Amygdala (tissue), 56 donors: ENCODE results near the gene CDH1.

Experiments used
- DNase-seq, 56 donors: peaks; one replicate each; lab custom pipeline; 2025; lab: John Stamatoyannopoulos, UW

CDH1 gene

DNA sequence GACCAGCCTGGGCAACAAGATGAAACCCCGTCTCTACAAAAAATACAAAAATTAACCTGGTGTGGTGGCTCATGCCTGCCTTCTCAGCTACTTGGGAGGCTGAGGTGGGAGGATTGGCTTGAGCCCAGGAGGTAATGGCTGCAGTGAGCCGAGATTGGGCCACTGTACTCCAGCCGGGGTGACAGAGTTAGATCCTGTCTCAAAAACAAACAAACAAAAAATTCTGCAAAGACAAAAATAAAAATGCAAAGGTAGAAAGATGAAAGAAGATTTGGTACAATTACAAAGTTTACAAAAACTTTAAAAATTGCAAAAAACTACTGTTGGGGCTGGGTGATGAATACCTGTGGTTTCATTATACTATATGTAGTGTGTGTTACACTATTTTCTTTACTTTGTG is 5.5 kb upstream of the CDH1 start:
- DNase-seq, result no peak

DNA sequence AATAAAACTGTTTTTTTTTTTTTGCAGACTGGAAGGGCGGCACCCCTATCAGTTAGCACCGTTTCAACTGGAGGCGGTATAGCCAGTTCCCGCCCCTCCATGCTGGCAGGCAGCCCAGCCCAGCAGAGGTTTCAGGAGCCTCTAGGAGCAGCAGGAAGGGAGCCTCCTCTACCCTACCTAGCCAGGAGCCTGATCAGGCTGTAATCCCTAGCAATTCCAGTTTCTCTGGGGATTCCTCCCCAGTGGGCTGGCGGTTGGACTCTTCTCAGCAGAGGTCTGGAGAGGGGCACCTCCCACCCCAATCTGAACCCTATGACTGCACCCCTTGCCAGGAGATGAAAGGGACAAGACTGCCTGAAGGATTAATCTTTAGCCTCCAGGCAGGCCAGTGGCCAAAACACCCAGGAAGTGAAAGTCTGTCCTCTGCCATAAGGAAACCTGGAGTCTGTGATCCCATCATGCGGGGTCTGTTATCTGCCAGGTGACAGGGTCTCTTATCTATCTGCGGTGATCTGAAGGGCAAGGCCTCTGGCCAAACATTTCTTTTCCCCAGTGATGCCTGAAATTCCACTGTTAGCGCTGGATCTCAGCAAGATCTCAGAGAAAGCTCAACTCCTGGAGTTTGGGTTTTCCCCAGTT is 4.9 kb upstream of the CDH1 start:
- DNase-seq, result no peak

DNA sequence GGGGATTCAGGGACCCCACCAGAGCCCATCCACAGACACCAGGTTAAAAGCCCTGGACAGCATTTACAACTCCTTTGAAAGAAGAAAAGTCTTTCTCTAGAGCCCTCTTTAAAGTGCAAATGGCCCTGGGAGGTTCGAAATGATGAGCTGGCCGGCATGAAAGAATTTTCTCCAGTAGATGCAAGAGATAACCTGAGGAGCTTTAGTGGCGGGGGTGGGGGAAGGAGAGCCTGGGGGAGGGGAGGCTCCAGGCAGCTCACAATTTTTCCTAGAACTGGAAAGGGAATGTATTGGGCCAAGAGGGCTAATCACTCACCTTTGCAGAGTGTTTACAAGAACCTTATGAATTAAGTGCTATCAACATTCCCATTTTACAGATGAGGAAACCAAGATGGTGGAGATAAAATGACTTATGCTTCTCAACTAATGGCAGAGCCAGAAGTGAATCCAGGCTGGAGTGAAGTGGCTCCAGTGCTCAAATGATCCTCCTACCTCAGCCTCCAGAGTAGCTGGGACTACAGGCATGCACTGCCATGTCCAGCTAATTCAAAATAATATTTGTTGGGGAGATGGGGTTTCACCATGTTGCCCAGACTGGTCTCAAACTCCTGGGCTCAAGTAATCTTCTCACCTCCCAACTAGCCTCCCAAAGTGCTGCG is 4.2 kb upstream of the CDH1 start:
- no peak for DNase-seq

DNA sequence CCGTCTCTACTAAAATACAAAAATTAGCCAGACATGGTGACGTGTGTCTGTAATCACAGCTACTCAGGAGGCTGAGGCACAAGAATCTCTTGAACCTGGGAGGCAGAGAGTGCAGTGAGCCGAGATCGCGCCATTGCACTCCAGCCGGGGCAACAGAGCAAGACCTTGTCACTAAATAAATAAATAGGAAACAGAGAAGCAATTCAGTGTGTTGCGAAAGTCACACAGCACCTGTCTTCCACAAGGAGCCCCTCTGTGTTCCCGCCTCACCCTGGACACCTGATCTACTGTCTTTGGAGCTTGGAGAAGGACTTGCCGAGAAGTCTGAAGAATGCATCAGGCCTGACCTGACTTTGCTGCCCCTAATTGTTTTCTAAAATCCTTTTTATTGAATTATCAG is 3.5 kb upstream of the CDH1 start:
- DNase-seq, result no peak

DNA sequence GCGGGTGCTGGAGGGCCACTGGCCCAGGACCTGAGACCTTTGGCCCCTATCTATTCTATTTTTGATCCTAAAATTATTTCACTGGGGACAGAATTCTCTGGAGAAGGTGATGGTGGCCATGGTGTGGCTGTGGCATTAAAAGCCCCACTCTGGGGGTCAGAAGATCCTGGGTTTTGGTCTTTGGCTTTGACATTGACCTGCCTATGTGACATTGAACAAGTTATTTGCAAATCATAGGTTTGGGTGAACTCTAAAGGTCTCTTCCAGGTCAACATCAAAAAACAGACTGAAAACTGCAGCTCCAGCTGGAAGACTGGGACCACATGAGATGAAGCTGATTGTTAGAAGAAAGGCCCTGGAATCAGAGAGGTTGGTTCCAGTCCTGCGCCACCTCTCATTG is 2.3 kb upstream of the CDH1 start:
- no peak for DNase-seq

DNA sequence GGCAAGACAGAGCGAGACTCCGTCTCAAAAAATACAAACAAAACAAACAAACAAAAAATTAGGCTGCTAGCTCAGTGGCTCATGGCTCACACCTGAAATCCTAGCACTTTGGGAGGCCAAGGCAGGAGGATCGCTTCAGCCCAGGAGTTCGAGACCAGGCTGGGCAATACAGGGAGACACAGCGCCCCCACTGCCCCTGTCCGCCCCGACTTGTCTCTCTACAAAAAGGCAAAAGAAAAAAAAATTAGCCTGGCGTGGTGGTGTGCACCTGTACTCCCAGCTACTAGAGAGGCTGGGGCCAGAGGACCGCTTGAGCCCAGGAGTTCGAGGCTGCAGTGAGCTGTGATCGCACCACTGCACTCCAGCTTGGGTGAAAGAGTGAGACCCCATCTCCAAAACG is 531 bp upstream of the CDH1 start:
- DNase-seq, result no peak

DNA sequence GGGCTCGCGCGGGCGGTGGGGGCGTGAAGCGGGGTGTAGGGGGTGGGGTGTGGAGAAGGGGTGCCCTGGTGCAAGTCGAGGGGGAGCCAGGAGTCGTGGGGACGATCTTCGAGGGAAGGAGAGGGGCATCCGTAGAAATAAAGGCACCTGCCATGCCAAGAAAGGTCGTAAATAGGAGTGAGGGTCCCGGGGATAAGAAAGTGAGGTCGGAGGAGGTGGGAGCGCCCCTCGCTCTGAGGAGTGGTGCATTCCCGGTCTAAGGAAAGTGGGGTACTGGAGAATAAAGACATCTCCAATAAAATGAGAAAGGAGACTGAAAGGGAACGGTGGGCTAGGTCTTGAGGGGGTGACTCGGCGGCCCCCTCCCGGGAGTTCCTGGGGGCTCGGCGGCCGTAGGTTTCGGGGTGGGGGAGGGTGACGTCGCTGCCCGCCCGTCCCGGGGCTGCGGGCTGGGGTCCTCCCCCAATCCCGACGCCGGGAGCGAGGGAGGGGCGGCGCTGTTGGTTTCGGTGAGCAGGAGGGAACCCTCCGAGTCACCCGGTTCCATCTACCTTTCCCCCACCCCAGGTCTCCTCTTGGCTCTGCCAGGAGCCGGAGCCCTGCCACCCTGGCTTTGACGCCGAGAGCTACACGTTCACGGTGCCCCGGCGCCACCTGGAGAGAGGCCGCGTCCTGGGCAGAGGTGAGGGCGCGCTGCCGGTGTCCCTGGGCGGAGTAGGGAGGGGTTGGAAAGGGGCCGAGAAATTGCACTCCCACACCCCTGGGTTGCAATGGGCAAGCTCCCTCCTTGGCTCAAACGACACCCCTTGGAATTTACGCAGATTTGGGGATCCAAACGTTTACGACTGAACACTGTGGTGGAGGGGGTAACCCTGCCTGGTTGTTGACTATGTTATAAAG is 888 bp downstream of the CDH1 start:
- DNase-seq, result peak in 10 of 56 donors; percentile 9 to 44 (median 15)

DNA sequence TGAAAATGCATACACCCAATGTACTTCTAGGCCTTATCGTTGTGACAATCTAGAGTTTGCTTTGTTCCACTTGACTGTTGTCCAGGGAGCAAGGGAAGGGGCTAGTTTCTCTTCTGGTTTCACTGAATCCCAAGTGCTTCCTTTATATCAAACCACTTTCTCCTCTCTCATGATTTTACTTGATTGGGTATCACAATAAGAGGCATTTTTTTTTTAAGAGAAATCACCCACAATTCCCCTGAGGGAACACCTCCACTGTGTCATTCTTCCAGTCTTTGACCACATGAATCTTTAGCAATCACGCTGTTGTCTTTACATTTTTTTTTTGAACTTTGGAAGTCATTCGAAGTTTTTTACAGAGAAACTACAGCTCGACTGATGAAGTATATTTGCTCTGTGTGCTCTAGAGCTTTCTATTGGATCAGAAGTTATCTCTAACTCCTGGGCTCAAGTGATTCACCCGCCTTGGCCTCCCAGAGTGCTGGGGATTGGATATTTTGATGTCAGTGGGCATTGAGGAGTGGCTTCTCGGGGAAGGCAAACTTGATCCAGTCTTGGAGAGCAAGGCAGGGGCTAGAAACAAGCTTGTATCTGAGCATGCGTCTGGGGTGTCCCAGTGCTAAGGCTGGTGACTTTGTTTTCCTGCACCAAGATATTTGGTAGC is 3.0 kb downstream of the CDH1 start:
- no peak for DNase-seq

DNA sequence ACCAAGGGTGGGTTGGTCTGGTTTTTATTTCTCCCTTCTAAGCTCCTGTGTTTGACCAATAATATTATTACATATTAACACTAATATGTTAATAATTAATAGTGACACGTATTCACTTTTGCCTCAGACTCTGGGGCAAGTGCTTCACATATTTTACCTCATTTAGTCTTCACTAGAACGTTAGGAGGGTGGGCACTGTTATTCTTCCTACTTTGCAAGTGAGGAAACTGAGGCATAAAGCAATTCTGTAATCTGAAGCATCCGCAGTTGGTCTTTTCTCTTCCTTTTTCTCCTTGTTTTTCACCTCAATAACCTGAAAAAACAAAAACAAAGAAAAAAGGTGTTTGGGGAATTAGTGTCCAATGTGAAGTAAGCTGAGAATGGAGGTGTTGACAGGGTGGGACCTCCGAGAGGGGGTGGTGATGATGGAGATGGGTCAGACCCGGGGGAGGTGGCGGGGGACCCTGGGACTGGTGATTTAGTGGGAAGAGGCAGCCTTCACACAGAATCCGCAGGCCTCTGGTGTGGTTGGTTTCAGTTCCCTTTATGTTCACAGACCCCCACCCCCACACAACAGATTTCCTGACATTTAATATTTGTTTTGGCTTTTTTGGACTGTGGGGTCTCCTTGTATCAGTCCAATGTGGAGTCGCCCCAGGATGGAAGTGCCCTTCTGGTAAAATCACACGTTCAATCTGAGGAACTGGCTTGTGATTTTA is 3.7 kb downstream of the CDH1 start:
- DNase-seq, result no peak

DNA sequence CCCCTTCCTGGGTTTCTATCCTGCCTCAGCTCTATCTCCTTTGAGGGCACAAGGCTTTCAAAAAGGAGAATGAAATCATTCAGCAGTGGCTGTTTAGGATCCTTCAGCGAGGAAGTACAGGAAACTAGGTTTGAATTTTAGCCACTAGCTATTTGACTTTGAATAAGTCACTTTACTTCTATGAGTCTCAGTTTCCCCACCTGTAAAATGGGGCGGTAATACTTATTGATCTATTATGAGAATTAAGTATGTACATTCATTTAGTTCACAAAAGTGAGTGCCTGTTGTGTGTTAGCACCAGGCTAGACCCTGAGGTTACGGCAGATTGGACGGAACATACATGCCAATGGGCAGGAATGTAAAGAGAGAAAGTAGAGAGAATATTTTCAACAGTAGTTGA is 6.6 kb downstream of the CDH1 start:
- DNase-seq, result no peak

DNA sequence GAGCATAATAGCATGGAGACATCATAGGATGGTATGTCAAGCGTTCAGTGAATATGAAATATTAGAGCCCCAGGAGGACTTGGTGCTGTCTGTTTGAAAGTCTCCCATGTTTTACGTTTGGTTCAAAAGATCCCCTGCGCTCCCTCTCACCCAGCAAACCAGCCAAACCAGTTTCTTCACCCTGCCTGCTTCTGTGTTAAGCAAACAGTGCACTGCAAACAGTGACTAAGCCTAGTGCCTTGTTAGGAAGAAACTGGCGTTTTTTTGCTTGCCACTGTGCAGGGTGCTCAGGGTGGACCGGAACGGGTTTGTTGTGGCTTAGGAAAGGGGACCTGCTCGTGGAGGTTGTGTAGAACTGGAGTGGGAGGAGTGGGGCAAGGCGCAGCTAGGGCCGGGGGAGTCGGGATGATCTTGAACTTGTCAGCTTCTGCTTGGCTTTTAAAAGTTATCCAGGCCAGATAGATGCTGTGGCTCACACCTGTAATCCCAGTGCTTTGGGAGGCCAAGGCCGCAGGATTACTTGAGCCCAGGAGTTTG is 7.7 kb downstream of the CDH1 start:
- DNase-seq, result no peak

DNA sequence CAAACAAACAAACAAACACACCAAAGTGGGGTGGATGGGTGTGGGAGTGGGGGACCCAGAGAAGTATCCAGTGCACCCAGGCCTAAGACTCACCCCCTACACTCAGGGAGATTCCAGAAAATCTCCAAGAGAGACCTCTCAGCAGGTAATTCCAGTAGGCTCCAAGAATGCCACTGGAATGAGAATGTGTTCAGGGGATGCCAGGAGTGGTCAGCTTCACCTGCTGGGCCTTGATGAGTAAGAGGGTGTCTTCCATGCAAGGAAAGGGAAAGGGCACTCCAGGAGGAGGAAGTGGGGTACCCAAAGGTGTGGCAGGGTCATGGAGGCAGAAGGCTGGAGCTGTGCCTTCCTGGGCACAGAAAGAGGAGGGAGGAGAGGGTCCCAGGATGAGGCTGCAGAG is 9.9 kb downstream of the CDH1 start:
- DNase-seq, result no peak

DNA sequence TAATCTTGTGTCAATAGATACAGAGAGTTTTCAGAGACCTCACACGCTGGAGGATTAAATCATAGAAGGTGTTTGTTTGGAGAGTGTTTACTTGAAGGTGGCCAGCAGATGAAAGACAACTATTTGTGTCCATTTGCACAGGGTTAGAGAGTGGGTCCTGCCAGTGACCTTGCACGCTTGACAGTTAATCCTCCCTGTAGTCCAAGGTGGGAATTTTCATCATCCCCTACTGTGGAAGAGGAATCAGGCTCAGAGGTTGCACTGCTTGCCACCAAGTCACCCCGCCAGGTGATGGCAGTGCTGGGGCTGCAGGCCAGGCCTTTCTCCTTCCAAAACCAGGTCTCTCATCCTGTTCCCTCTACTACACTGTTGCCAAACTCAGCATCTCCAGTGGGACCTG is 12.3 kb downstream of the CDH1 start:
- DNase-seq, result no peak

DNA sequence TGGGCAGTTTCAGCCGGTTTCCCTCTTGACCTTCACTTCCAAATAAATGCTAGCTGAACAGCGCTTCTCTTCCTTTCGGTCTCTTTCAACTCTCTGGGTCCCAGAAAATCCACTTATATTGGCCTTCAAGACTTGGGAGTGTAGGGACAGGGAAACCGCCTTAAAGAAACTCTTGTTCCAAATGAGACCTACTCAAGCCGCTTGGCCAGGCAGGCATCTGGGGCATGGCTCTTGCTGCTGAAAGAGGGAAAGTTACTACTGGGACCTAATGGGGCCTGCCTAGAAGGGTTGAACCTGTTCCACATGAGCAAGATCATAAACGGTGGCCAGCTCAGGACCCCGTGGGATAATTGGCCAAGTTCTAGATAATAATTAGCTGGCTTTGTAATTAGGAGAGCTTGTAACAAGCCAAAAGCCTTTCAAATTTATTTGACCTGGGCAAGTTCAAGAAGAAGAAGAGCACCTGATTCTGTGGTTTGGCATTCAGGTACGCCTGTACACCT is 13.2 kb downstream of the CDH1 start:
- no peak for DNase-seq

DNA sequence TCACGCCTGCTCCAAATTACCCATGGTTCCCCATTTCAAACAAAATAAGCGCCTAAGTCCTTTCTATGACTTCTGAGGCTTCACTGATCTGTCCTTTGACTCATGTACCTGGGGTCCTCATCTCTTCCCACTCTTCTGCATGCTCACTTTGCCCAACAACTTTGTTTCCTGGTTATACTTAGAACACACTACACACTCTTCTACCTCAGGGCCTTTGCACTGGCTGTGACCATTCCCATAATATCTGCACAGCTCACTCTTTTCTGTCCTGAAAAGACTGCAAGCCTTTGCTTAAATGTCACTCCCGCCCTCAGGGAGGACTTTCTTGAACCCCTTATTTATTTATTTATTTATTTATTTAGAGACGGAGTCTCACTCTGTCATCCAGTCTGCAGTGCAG is 14.1 kb downstream of the CDH1 start:
- DNase-seq, result no peak

DNA sequence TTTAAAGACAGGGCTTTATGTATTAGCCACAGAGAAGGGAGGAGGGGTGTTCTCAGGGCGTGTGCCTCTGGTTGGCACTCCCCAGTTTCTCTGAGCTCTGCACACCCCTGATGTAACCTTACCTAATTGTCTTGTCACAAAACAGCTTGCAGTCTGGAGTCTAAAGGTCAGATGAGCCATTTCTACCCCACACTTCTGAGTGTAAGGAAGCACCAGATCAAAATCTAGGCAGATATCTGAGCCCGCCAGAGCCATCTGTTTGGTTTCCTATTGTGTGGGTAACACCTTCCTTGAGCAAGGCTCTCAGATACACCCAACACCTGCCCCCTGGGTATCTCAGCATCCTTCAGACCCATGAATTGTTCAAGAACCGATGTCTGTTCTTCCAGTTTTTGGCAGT is 15.5 kb downstream of the CDH1 start:
- DNase-seq, result no peak

DNA sequence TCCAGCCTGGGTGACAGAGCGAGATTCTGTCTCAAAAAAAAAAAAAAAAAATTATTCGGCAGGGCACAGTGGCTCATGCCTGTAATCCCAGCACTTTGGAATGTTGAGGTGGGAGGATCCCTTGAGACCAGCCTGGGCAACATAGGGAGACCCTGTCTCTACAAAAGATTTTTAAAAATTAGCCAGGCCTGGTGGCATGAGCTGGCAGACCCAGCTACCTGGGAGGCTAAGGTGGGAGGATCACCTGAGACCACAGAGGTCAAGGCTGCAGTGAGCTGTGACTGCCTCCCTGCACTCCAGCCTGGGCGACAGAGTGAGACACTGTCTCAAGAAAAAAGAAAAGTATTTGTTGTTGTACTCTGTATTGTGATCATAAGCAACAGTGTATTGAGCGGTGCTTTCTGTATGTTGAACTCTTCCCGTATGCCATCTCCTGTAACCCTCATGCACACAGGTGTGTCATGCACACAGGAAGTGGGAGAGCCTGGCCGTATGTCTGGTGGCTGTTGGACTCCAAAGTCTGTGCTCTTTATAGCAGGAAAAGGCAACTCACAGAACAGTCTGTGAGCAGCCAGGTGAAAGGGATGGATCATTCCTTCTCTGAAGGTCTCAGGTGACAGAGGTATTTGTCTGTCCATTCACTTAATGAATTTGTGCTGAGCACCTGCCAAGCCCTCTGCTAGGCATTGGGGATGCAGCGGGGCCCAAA is 17.1 kb downstream of the CDH1 start:
- no peak for DNase-seq

DNA sequence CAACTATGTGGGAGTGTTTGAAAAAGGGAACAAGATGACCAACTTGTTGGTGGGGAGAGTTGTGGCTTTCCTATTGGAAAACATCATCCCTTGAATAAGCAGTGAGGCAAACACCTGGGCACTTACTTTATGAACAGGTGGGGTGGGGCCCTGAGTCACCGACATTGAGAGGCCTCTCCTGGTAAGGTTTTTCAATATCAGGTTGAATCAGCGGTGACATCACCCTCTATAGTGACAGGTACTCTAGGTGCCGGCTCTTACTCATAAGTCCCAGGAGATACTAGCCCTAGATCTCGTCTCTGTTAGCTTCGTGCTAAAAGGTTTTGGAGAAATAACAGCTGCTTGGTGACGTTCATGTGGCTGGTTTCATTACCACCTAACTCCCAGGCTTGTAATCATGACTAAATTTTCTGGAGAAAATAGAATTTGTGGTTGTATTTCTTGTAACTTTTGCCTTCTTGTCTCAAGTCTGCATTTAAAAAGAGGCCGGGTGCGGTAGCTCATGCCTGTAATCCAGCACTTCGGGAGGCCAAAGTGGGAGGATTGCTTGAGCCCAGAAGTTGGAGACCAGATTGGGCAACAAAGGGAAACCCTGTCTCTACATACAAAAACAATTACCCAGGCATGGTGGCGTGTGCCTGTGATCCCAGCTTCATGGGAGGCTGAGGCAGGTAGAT is 19.3 kb downstream of the CDH1 start:
- DNase-seq, result no peak

DNA sequence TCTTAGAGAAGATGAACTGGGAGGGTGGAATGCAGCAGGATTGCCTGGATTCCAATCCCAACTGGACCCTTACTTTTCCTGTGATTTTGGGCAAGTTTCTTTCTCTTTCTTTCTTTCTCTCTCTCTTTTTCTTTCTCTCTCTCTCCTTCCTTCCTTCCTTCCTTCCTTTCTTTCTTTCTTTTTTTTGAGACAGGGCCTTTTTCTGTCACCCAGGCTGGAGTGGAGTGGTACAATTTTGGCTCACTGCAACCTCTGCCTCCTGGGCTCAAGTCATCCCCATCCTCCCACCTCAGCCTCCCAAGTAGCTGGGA is 20.5 kb downstream of the CDH1 start:
- no peak for DNase-seq
